HepG2 (cell line): ENCODE results near the gene ERLIN1. TPM values are rescaled to one million over a fixed set of nuclear protein-coding genes. Genes with fewer than 3 reads are reported as not detected.

Experiments
- HOXA5 ChIP-seq: sonication (generic); formaldehyde crosslinking; IDR thresholded peaks from 2 replicates; pipeline ENCODE4 v1.4.0; 2020; ENCODE audit warnings: missing genetic modification reagents
- NBN ChIP-seq: fragments of 450-650 bp; conservative IDR thresholded peaks from 2 replicates; pipeline ENCODE4 v1.6.1; 2017
- PCBP1 ChIP-seq: fragments of 200-400 bp; formaldehyde crosslinking; IDR thresholded peaks from 2 replicates; pipeline ENCODE4 v1.6.1; 2017; ENCODE audit warnings: mild to moderate bottlenecking, low read depth, low read length, borderline replicate concordance
- POGZ ChIP-seq: sonication (generic); formaldehyde crosslinking; IDR thresholded peaks from 2 replicates; pipeline ENCODE4 v1.4.0; 2020; ENCODE audit warnings: mild to moderate bottlenecking, missing genetic modification reagents
- RARA ChIP-seq: IDR thresholded peaks from 2 replicates; pipeline ENCODE4 v1.6.1; 2016; ENCODE audit warnings: missing genetic modification reagents, missing compliant biosample characterization
- SMARCC2 ChIP-seq: fragments of 450-650 bp; IDR thresholded peaks from 2 replicates; pipeline ENCODE4 v1.6.1; 2017; ENCODE audit warnings: antibody characterized with exemption, mild to moderate bottlenecking
- SPEN ChIP-seq: sonication (generic); formaldehyde crosslinking; IDR thresholded peaks from 2 replicates; pipeline ENCODE4 v1.5.1; 2020; ENCODE audit warnings: low read depth, mild to moderate bottlenecking, missing genetic modification reagents
- SRSF9 ChIP-seq: fragments of 200-400 bp; formaldehyde crosslinking; IDR thresholded peaks from 2 replicates; pipeline ENCODE4 v1.6.1; 2018; ENCODE audit warnings: borderline replicate concordance, mild to moderate bottlenecking, low read depth, low read length; ENCODE audit not compliant: insufficient read depth, poor library complexity, severe bottlenecking
- STAG1 ChIP-seq: sonication (generic); formaldehyde crosslinking; IDR thresholded peaks from 2 replicates; pipeline ENCODE4 v1.4.0; 2020; ENCODE audit warnings: missing genetic modification reagents
- TCF7 ChIP-seq: sonication (generic); IDR thresholded peaks from 2 replicates; pipeline ENCODE4 v1.6.1; 2016; ENCODE audit warnings: antibody characterized with exemption, low read depth
- TEAD3 ChIP-seq: optimal IDR thresholded peaks from 2 replicates; pipeline ENCODE3; 2016; ENCODE audit warnings: borderline replicate concordance
- YEATS2 ChIP-seq: sonication (generic); formaldehyde crosslinking; IDR thresholded peaks from 2 replicates; pipeline ENCODE4 v1.4.0; 2020; ENCODE audit warnings: missing genetic modification reagents, borderline replicate concordance
- ZNF333 ChIP-seq: sonication (generic); formaldehyde crosslinking; IDR thresholded peaks from 2 replicates; pipeline ENCODE4 v1.4.0; 2020; ENCODE audit warnings: mild to moderate bottlenecking, missing genetic modification reagents, borderline replicate concordance
- ZNF761 ChIP-seq: sonication (generic); formaldehyde crosslinking; conservative IDR thresholded peaks from 2 replicates; pipeline ENCODE4 v1.4.0; 2020; ENCODE audit warnings: mild to moderate bottlenecking, missing genetic modification reagents
- polyA plus RNA-seq, 8 experiments: library from polyadenylated mRNA; depleted of rRNA in 3 of 8; stranded (reverse) in 7 of 8; unstranded in 1 of 8; fragments of >200 nt; fragmentation: Illumina TruSeq in 4 of 8; extraction: Trizol in 4 of 8; gene quantifications; 2 replicates each; pipeline versions ENCODE4 v1.2.1 to v1.2.3, GENCODE V29; 2011 to 2016; ENCODE audit warnings: low read depth in 4 of 8, missing spikeins in 1 of 8, mixed read lengths in 1 of 8; ENCODE audit not compliant: insufficient read depth in 1 of 8
- total RNA-seq, 5 experiments: library from RNA; depleted of rRNA; stranded (reverse); fragments of >200 nt; fragmentation: Illumina TruSeq; extraction: Trizol; gene quantifications; 2 replicates each; pipeline ENCODE4 v1.2.3, GENCODE V29; 2016; ENCODE audit warnings: low read depth in 1 of 5
- TF ChIP-seq, protein P1 (sequence below): sonication (generic); formaldehyde crosslinking; IDR thresholded peaks from 2 replicates; pipeline ENCODE4 v1.8.1; 2022; ENCODE audit warnings: mild to moderate bottlenecking, missing genetic modification reagents
- TF ChIP-seq, protein P2 (sequence below): sonication (generic); formaldehyde crosslinking; IDR thresholded peaks from 2 replicates; pipeline ENCODE4 v1.4.0; 2020; ENCODE audit warnings: missing genetic modification reagents
- TF ChIP-seq, protein P3 (sequence below): sonication (generic); formaldehyde crosslinking; IDR thresholded peaks from 2 replicates; pipeline ENCODE4 v1.9.0; 2021; ENCODE audit warnings: missing genetic modification reagents, borderline replicate concordance
- TF ChIP-seq, protein P4 (sequence below): conservative IDR thresholded peaks from 2 replicates; pipeline ENCODE4 v1.6.1; 2018; ENCODE audit warnings: missing genetic modification reagents
- TF ChIP-seq, protein P5 (sequence below): sonication (generic); formaldehyde crosslinking; IDR thresholded peaks from 2 replicates; pipeline ENCODE4 v1.4.0; 2020; ENCODE audit warnings: low read depth, mild to moderate bottlenecking, missing genetic modification reagents
- TF ChIP-seq, protein P6 (sequence below): sonication (generic); formaldehyde crosslinking; IDR thresholded peaks from 2 replicates; pipeline ENCODE4; 2020; ENCODE audit warnings: missing genetic modification reagents, mild to moderate bottlenecking, borderline replicate concordance

ERLIN1 gene
- total and polyA plus RNA-seq, 2 of the 13 experiments (the other 11 are each of a cell fraction or from before 2014, with no cell fraction given) = 56.8 to 69.3 TPM

DNA sequence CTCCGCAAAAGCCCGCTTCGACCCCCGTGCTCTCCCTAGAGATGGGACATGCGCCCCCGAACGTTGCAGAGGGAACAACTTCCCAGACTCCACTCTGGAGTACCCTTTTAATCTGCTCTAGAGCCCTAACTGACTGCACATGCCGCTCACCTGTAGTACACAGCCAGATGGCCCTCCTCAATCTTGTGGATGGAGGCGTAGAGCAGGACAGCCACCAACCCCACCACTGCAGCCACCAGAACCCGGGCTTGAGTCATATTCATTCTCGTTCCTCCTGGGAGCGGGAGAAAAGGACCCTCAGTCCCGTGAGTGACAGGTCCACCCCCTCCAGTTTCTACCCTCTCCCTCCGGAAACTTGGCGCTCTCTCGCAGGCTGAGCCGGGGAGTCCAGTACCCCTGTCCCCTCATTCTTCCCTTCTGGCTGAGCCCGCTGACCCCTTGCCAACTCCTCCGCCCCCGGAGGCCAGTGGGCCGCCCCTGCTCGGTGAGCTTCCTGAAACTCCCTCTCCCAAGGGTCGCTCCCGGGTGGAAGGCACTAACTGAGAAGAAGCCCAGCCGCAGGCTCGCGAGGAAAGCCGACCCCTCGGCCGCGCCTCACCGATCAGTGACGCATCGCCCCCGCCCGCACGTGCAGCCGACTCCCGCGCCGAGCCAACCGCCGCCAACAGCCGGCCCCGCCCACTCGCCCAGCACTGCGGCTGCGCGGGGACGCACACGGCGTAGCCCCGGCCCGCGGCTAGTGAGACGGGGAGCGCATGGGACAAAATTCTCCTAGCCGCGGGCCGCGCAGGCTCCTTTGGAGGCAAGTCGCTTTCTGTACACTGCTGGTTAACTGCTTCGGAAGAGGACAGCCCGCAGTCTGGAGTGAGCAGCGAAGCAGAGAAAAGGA, at the start of gene ERLIN1 (continued):
- TF ChIP-seq YEATS2 (CRISPR knock-in tag) (peak; percentile 86; the same call in 1 of the 2 replicates), ZNF761 (CRISPR knock-in tag) (peak; percentile 86), RARA (CRISPR knock-in tag) (peak; percentile 50), TEAD3 (CRISPR knock-in tag) (peak; percentile 39), ZNF333 (peak; percentile 76; the same call in 1 of the 2 replicates), HOXA5 (peak; percentile 84; the same call in 1 of the 2 replicates), SRSF9 (no peak), SMARCC2 (no peak), STAG1 (CRISPR knock-in tag) (no peak; the same call in 1 of the 2 replicates), PCBP1 (no peak), POGZ (peak; percentile 66), NBN (no peak), SPEN (CRISPR knock-in tag) (peak; percentile 95), TCF7 (no peak)
- TF ChIP-seq, protein P1, sequence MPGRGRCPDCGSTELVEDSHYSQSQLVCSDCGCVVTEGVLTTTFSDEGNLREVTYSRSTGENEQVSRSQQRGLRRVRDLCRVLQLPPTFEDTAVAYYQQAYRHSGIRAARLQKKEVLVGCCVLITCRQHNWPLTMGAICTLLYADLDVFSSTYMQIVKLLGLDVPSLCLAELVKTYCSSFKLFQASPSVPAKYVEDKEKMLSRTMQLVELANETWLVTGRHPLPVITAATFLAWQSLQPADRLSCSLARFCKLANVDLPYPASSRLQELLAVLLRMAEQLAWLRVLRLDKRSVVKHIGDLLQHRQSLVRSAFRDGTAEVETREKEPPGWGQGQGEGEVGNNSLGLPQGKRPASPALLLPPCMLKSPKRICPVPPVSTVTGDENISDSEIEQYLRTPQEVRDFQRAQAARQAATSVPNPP = peak; percentile 76; the same call in 1 of the 2 replicates
- TF ChIP-seq, protein P2, sequence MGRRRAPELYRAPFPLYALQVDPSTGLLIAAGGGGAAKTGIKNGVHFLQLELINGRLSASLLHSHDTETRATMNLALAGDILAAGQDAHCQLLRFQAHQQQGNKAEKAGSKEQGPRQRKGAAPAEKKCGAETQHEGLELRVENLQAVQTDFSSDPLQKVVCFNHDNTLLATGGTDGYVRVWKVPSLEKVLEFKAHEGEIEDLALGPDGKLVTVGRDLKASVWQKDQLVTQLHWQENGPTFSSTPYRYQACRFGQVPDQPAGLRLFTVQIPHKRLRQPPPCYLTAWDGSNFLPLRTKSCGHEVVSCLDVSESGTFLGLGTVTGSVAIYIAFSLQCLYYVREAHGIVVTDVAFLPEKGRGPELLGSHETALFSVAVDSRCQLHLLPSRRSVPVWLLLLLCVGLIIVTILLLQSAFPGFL (CRISPR knock-in tag) = peak; percentile 71; the same call in 1 of the 2 replicates
- TF ChIP-seq, protein P3, sequence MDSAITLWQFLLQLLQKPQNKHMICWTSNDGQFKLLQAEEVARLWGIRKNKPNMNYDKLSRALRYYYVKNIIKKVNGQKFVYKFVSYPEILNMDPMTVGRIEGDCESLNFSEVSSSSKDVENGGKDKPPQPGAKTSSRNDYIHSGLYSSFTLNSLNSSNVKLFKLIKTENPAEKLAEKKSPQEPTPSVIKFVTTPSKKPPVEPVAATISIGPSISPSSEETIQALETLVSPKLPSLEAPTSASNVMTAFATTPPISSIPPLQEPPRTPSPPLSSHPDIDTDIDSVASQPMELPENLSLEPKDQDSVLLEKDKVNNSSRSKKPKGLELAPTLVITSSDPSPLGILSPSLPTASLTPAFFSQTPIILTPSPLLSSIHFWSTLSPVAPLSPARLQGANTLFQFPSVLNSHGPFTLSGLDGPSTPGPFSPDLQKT (CRISPR knock-in tag) = no peak
- TF ChIP-seq, protein P4, sequence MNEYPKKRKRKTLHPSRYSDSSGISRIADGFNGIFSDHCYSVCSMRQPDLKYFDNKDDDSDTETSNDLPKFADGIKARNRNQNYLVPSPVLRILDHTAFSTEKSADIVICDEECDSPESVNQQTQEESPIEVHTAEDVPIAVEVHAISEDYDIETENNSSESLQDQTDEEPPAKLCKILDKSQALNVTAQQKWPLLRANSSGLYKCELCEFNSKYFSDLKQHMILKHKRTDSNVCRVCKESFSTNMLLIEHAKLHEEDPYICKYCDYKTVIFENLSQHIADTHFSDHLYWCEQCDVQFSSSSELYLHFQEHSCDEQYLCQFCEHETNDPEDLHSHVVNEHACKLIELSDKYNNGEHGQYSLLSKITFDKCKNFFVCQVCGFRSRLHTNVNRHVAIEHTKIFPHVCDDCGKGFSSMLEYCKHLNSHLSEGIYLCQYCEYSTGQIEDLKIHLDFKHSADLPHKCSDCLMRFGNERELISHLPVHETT = peak; percentile 78
- TF ChIP-seq, protein P5, sequence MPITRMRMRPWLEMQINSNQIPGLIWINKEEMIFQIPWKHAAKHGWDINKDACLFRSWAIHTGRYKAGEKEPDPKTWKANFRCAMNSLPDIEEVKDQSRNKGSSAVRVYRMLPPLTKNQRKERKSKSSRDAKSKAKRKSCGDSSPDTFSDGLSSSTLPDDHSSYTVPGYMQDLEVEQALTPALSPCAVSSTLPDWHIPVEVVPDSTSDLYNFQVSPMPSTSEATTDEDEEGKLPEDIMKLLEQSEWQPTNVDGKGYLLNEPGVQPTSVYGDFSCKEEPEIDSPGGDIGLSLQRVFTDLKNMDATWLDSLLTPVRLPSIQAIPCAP (CRISPR knock-in tag) = no peak
- TF ChIP-seq, protein P6, sequence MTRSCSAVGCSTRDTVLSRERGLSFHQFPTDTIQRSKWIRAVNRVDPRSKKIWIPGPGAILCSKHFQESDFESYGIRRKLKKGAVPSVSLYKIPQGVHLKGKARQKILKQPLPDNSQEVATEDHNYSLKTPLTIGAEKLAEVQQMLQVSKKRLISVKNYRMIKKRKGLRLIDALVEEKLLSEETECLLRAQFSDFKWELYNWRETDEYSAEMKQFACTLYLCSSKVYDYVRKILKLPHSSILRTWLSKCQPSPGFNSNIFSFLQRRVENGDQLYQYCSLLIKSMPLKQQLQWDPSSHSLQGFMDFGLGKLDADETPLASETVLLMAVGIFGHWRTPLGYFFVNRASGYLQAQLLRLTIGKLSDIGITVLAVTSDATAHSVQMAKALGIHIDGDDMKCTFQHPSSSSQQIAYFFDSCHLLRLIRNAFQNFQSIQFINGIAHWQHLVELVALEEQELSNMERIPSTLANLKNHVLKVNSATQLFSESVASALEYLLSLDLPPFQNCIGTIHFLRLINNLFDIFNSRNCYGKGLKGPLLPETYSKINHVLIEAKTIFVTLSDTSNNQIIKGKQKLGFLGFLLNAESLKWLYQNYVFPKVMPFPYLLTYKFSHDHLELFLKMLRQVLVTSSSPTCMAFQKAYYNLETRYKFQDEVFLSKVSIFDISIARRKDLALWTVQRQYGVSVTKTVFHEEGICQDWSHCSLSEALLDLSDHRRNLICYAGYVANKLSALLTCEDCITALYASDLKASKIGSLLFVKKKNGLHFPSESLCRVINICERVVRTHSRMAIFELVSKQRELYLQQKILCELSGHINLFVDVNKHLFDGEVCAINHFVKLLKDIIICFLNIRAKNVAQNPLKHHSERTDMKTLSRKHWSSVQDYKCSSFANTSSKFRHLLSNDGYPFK (CRISPR knock-in tag) = no peak
